Measurements from ENCODE around the gene LYL1. TPM values are rescaled to one million over a fixed set of nuclear protein-coding genes. Genes with fewer than 3 reads are reported as not detected.

LYL1 gene
- total RNA-seq, 2 experiments from 2014 or later = 2.0 to 2.5 TPM

- Mint-ChIP-seq H3K4me3 (no peak overlapping the region), H3K36me3 (ENCODE audit: low read depth) (no peaks in the 10 kb centered on the region), H3K9me3 (ENCODE audit: low read depth) (no peaks in the 10 kb centered on the region), H3K27ac (no peak overlapping the region), H3K4me1 (no peaks in the 10 kb centered on the region), H3K27me3 (no peaks in the 10 kb centered on the region)
- DNase-seq (no peak), ATAC-seq (no peak)
- intact Hi-C loops (cut with DNase I, micrococcal nuclease) = no loop called here
- ChIA-PET POLR2A (no interaction called here), CTCF (interaction anchor here (0.5 to 1.8 kb wide), 5 partner anchors 8 to 96 kb away, joined by 3 to 10 read pairs (median 3); no protein-coding TSS in a partner anchor)
Measured at GRCh38 chr19:13069415-13070359, 33.0 kb downstream of the LYL1 start.

GRCh38 chr19:13068085-13068846 lies 34.4 kb downstream of the LYL1 start:
- ChIA-PET CTCF (interaction anchor here (0.6 to 1.9 kb wide), 2 partner anchors 13 to 91 kb away, joined by 3 to 5 read pairs; no protein-coding TSS in a partner anchor), POLR2A (no interaction called here)
- Mint-ChIP-seq H3K36me3 (ENCODE audit: low read depth) (no peaks in the 10 kb centered on the region), H3K9me3 (ENCODE audit: low read depth) (no peaks in the 10 kb centered on the region), H3K27ac (no peak overlapping the region), H3K27me3 (no peaks in the 10 kb centered on the region), H3K4me3 (no peak overlapping the region), H3K4me1 (no peaks in the 10 kb centered on the region)
- intact Hi-C loops (cut with DNase I, micrococcal nuclease) = no loop called here
- DNase-seq (no peak), ATAC-seq (no peak)

- Mint-ChIP-seq H3K27ac (no peak overlapping the region), H3K9me3 (ENCODE audit: low read depth) (no peaks in the 10 kb centered on the region), H3K4me3 (no peak overlapping the region), H3K36me3 (ENCODE audit: low read depth) (no peaks in the 10 kb centered on the region), H3K27me3 (peaks cover 4% of the 10 kb centered on the region), H3K4me1 (no peaks in the 10 kb centered on the region)
- ATAC-seq = no peak
- no peak for DNase-seq
- POLR2A ChIA-PET = no interaction called here
- intact Hi-C loops (cut with DNase I, micrococcal nuclease) = no loop called here
- CTCF ChIA-PET = interaction anchor here (1.0 to 1.9 kb wide), 2 partner anchors 14 to 89 kb away, joined by 3 to 5 read pairs; no protein-coding TSS in a partner anchor
Measured at GRCh38 chr19:13066933-13067807, 35.5 kb downstream of the LYL1 start.

GRCh38 chr19:13066226-13066625 lies 36.4 kb downstream of the LYL1 start:
- H3K4me3 Mint-ChIP-seq = no peak overlapping the region
- intact Hi-C loops (cut with DNase I, micrococcal nuclease) = no loop called here
- no peak for ATAC-seq
- no peaks in the 10 kb centered on the region for H3K9me3 Mint-ChIP-seq (ENCODE audit: low read depth)
- H3K27ac Mint-ChIP-seq = no peak overlapping the region
- H3K36me3 Mint-ChIP-seq (ENCODE audit: low read depth) = no peaks in the 10 kb centered on the region
- ChIA-PET CTCF (interaction anchor here (1.0 kb wide), 1 partner anchor 13 kb away, joined by 3 read pairs; no protein-coding TSS in a partner anchor), POLR2A (no interaction called here)
- H3K27me3 Mint-ChIP-seq = peaks cover 10% of the 10 kb centered on the region
- peaks cover 2% of the 10 kb centered on the region for H3K4me1 Mint-ChIP-seq
- no peak for DNase-seq

GRCh38 chr19:13064092-13064489 lies 38.6 kb downstream of the LYL1 start:
- Mint-ChIP-seq H3K4me3 (no peak overlapping the region), H3K27ac (no peak overlapping the region), H3K9me3 (ENCODE audit: low read depth) (no peaks in the 10 kb centered on the region), H3K36me3 (ENCODE audit: low read depth) (no peaks in the 10 kb centered on the region), H3K4me1 (peaks cover 6% of the 10 kb centered on the region), H3K27me3 (peaks cover 14% of the 10 kb centered on the region)
- ChIA-PET CTCF (interaction anchor here (0.6 to 1.9 kb wide), 7 partner anchors 11 to 249 kb away, joined by 3 to 5 read pairs (median 4); no protein-coding TSS in a partner anchor), POLR2A (no interaction called here)
- intact Hi-C loops (cut with DNase I, micrococcal nuclease) = no loop called here
- ATAC-seq = no peak
- no peak for DNase-seq

GRCh38 chr19:13063461-13064091 lies 39.1 kb downstream of the LYL1 start:
- intact Hi-C loops (cut with DNase I, micrococcal nuclease) = no loop called here
- ChIA-PET CTCF (interaction anchor here (0.6 to 1.9 kb wide), 6 partner anchors 18 to 250 kb away, joined by 3 to 5 read pairs (median 4); no protein-coding TSS in a partner anchor), POLR2A (no interaction called here)
- Mint-ChIP-seq H3K9me3 (ENCODE audit: low read depth) (no peaks in the 10 kb centered on the region), H3K27me3 (peaks cover 16% of the 10 kb centered on the region), H3K36me3 (ENCODE audit: low read depth) (no peaks in the 10 kb centered on the region), H3K4me1 (peaks cover 6% of the 10 kb centered on the region), H3K4me3 (no peak overlapping the region), H3K27ac (no peak overlapping the region)
- DNase-seq (no peak), ATAC-seq (no peak)

GRCh38 chr19:13062317-13062716 lies 40.3 kb downstream of the LYL1 start:
- ChIA-PET CTCF (interaction anchor here (0.7 to 6.4 kb wide), 14 partner anchors 11 to 589 kb away, joined by 3 to 117 read pairs (median 14); no protein-coding TSS in a partner anchor), POLR2A (no interaction called here)
- H3K4me1 Mint-ChIP-seq = peaks cover 6% of the 10 kb centered on the region

GRCh38 chr19:13060964-13061927 lies 41.4 kb downstream of the LYL1 start:
- CTCF ChIA-PET = interaction anchor here (0.5 to 6.4 kb wide), 38 partner anchors 8 to 295 kb away, joined by 3 to 117 read pairs (median 4); partner anchors contain the start of gene GCDH
- POLR2A ChIA-PET = no interaction called here

More at GRCh38 chr19:13062317-13062716, 40.3 kb downstream of the LYL1 start:
- Mint-ChIP-seq H3K27me3 (peaks cover 16% of the 10 kb centered on the region), H3K4me3 (no peak overlapping the region), H3K27ac (no peak overlapping the region), H3K9me3 (ENCODE audit: low read depth) (no peaks in the 10 kb centered on the region), H3K36me3 (ENCODE audit: low read depth) (no peaks in the 10 kb centered on the region)
- intact Hi-C loops (cut with DNase I, micrococcal nuclease) = no loop called here
- ATAC-seq (no peak), DNase-seq (no peak)

GRCh38 chr19:13060233-13060963 lies 42.3 kb downstream of the LYL1 start:
- no peak for ATAC-seq
- Mint-ChIP-seq H3K4me1 (peaks cover 6% of the 10 kb centered on the region), H3K9me3 (ENCODE audit: low read depth) (no peaks in the 10 kb centered on the region), H3K27ac (no peak overlapping the region), H3K27me3 (peaks cover 16% of the 10 kb centered on the region), H3K4me3 (no peak overlapping the region), H3K36me3 (ENCODE audit: low read depth) (no peaks in the 10 kb centered on the region)
- ChIA-PET CTCF (interaction anchor here (0.6 to 6.4 kb wide), 27 partner anchors 7 to 799 kb away, joined by 3 to 117 read pairs (median 8); no protein-coding TSS in a partner anchor), POLR2A (no interaction called here)
- no peak for DNase-seq
- intact Hi-C loops (cut with DNase I, micrococcal nuclease) = no loop called here

More at GRCh38 chr19:13060964-13061927, 41.4 kb downstream of the LYL1 start:
- H3K36me3 Mint-ChIP-seq (ENCODE audit: low read depth) = no peaks in the 10 kb centered on the region
- H3K4me3 Mint-ChIP-seq = peak overlapping the region; percentile 67
- DNase-seq = peak; percentile 89
- ATAC-seq = peak; percentile 99
- peaks cover 6% of the 10 kb centered on the region for H3K4me1 Mint-ChIP-seq
- no peaks in the 10 kb centered on the region for H3K9me3 Mint-ChIP-seq (ENCODE audit: low read depth)
- no peak overlapping the region for H3K27ac Mint-ChIP-seq
- intact Hi-C loops (cut with DNase I, micrococcal nuclease) = loop anchor here (1.0 kb wide), 3 partner anchors 32 to 83 kb away; no protein-coding TSS in a partner anchor
- peaks cover 16% of the 10 kb centered on the region for H3K27me3 Mint-ChIP-seq
